Tibial artery (tissue), 4 donors: ENCODE measurements around the gene FDXR.
A peak's percentile ranks its signal among the peaks of the same experiment; 100 is the strongest.

Experiments used
- DNase-seq, 2 donors: peaks; one replicate each; pipeline ENCODE4 v3.0.0-alpha.2; 2019
- H3K27ac ChIP-seq, 2 donors: fragments of 200-600 bp; sonication (generic) in 1 of 2; 1 replicate in 1 of 2; 2 replicates in 1 of 2; pipeline ENCODE4 v1.5.1; 2018 to 2019; ENCODE audit warnings: mild to moderate bottlenecking in 1 of 2
- H3K27me3 ChIP-seq, 2 donors: fragments of 200-600 bp; sonication (generic) in 1 of 2; one replicate each; pipeline versions ENCODE4 v1.5.1 to v1.6.0; 2016 to 2019
- H3K36me3 ChIP-seq, 3 donors: fragments of 200-600 bp; sonication (generic) in 2 of 3; one replicate each; pipeline ENCODE4 v1.5.1; 2016 to 2019; ENCODE audit warnings: mild to moderate bottlenecking in 2 of 3
- H3K4me1 ChIP-seq, 4 donors: fragments of 200-600 bp; sonication (generic) in 2 of 4; 1 replicate in 3 of 4; 2 replicates in 1 of 4; pipeline ENCODE4 v1.5.1; 2016 to 2019
- H3K4me3 ChIP-seq, 2 donors: fragments of 200-600 bp; sonication (generic) in 1 of 2; 1 replicate in 1 of 2; 2 replicates in 1 of 2; pipeline ENCODE4 v1.5.1; 2018 to 2019; ENCODE audit warnings: mild to moderate bottlenecking in 2 of 2
- H3K9me3 ChIP-seq, 3 donors: fragments of 200-600 bp; sonication (generic) in 1 of 3; one replicate each; pipeline ENCODE4 v1.5.1; 2016 to 2019
- intact Hi-C: fragments of 100-400 bp; cut with DNase I; formaldehyde crosslinking; loops from one replicate; pipeline ENCODE4 v1.15.0; 2023; ENCODE audit warnings: low total_unique reads
- TF ChIP-seq, protein P1 (sequence below), 2 experiments: fragments of 200-600 bp in 1 of 2; fragments of 450-650 bp in 1 of 2; IDR thresholded peaks; one replicate each; pipeline ENCODE4 v1.5.1; 2017 to 2019; ENCODE audit warnings: antibody characterized with exemption in 2 of 2, mild to moderate bottlenecking in 1 of 2, moderate library complexity in 1 of 2

Gene FDXR

DNA sequence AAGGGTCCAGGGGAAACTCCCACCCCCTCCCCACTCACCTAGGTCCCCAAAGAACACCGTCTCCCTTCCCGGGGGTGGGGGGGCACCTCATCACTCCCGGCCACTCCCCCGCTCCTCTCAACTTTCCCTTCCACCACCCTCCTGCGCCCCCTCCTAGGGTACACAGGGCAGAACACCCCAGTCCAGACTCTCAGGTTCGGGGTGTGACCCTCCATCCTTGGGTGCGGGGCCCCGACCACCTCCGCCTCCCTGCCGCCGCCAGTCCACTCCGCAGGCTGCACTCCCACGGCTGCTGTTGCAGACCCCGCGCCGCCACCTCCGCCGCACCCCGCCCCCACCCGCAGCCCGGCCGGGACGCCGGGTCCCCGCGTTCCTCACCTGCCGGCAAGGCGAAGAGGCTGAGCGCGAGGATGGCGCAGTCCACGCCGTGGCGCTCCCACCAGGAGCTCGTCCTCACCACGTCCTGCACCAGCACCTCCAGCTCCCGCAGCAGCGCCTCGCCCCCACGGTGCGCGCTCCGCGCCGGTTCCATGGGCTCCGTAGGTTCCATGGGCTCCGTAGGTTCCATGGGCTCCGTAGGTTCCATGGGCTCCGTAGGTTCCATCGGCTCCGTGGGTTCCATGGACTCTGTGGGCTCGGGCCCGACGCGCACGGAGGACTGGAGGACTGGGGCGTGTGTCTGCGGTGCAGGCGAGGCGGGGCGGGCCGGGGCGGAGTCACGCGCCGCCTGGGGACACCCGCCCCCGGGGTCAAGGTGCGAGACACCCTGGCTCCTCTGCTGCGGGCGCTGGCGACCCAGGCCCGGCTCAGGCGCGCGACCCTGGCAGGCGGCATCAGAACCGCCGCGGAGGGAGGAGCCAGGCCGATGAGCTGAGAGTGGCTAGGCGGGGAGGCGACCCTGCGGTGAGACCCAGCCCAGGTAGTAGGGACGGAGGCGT lies 20.4 kb upstream of the FDXR start, which contains the start of gene FADS6:
TSS of gene FADS6 (minus strand) at position 660 of the 938 bp plus-strand sequence. CDS start at position 622, 38 bp downstream.
- TF ChIP-seq, protein P1, sequence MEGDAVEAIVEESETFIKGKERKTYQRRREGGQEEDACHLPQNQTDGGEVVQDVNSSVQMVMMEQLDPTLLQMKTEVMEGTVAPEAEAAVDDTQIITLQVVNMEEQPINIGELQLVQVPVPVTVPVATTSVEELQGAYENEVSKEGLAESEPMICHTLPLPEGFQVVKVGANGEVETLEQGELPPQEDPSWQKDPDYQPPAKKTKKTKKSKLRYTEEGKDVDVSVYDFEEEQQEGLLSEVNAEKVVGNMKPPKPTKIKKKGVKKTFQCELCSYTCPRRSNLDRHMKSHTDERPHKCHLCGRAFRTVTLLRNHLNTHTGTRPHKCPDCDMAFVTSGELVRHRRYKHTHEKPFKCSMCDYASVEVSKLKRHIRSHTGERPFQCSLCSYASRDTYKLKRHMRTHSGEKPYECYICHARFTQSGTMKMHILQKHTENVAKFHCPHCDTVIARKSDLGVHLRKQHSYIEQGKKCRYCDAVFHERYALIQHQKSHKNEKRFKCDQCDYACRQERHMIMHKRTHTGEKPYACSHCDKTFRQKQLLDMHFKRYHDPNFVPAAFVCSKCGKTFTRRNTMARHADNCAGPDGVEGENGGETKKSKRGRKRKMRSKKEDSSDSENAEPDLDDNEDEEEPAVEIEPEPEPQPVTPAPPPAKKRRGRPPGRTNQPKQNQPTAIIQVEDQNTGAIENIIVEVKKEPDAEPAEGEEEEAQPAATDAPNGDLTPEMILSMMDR (IDR thresholded peaks at IDR 0.05): no peak
- peaks cover 0 to 13% (median 10%) of the 10 kb centered on the region in 4 donors for H3K4me1 ChIP-seq
- H3K27me3 ChIP-seq: peaks cover 0 to 78% of the 10 kb centered on the region in 2 donors
- intact Hi-C loops: no loop called here
- H3K4me3 ChIP-seq: peak within 1 kb of the TSS; percentile 17 to 40
- H3K36me3 ChIP-seq: no peaks in the 10 kb centered on the region
- H3K27ac ChIP-seq: no peak within 1 kb of the TSS
- no peaks in the 10 kb centered on the region for H3K9me3 ChIP-seq
- no peak for DNase-seq

DNA sequence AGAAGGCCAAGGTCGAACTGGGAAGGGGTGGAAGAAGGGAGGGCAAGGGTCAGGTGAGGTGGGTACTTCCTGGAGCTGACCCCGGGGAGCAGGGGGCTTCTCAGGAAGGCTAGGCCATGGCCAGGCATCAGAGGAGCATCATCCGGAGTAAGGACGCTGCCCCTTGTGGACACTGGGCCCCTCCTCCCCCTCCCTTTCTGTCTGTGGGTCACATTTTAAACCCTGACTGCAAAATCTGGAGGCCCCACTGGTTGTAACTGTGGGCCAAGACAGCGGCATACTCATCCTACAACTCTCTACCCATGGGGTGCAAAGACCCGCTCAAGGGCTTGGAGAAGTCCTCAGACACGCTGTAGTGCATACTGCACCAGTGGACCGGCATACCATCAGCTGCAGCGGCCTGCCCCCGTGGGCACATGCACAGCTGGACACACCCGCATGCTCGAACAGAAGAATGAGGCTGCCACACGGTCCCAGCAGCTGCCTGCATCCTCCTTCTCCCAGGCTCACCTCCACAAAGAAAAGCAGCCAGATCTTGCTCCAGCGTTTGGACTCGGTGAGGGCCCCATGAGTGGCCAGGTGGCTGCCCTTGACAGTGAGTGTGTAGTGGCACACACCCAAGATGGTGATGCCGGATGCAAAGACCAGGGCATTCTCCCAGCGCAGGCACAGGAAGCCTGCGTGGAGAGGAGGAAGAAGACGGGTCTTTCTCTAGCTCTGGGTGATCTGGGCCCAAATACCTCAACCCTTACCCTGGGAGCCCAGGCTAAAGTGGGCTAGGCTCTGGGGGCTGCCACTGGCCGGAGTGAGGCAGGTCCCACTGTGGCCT lies 19.4 kb upstream of the FDXR start:
- TF ChIP-seq, protein P1 (IDR thresholded peaks at IDR 0.05): no peak
- Histone ChIP-seq H3K36me3 (no peaks in the 10 kb centered on the region), H3K27me3 (peaks cover 0 to 80% of the 10 kb centered on the region in 2 donors), H3K9me3 (no peaks in the 10 kb centered on the region), H3K4me3 (no peak overlapping the region), H3K4me1 (peaks cover 0 to 13% (median 10%) of the 10 kb centered on the region in 4 donors), H3K27ac (no peak overlapping the region)
- DNase-seq: no peak
- intact Hi-C loops: no loop called here

DNA sequence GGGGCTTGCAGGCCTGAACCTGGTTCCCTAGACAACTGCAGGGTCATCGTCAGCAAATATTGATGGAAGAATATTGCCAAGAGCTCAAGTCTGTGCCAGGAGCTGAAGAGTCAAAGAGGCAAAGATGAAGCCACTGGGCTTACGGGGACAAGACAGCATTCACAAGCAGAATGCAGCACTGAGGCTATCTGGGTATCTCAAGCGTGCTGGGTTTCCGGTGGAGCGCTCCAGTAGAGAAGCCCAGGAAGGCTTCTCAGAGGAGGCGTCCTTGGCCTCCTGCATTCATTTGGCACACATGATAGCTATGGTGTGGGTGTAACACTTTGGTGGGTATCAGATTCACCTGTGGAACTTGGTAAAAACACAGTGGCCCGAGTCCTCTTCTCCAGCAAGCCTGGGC lies 17.8 kb upstream of the FDXR start:
- DNase-seq: no peak
- Histone ChIP-seq H3K9me3 (no peaks in the 10 kb centered on the region), H3K27ac (no peak overlapping the region), H3K36me3 (no peaks in the 10 kb centered on the region), H3K4me3 (no peak overlapping the region), H3K27me3 (peaks cover 0 to 70% of the 10 kb centered on the region in 2 donors), H3K4me1 (peaks cover 0 to 13% (median 10%) of the 10 kb centered on the region in 4 donors)
- intact Hi-C loops: no loop called here
- TF ChIP-seq, protein P1 (IDR thresholded peaks at IDR 0.05): no peak

DNA sequence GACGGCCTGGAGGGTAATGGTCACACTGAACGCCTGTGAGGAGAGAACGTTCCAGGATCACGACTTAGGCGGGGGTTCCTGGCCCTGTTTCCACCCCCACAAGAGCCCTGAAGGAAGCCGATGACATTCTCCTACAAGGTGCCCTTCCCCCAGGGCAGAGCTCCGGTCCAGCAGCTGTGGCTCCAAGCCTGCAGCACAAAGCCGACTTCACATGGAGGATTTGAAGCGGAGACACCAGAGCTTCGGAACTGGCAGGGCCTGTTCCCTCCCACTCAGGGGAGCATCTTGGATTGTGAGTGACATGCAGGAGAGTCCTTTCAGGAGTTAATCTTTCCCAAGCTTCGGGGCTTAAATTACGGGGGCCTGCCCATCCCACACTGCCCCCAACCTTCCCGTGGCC lies 15.7 kb upstream of the FDXR start:
- TF ChIP-seq, protein P1 (IDR thresholded peaks at IDR 0.05): no peak
- no peak for DNase-seq
- intact Hi-C loops: no loop called here
- H3K9me3 ChIP-seq: no peaks in the 10 kb centered on the region
- peaks cover 0 to 8% (median 6%) of the 10 kb centered on the region in 4 donors for H3K4me1 ChIP-seq
- no peaks in the 10 kb centered on the region for H3K36me3 ChIP-seq
- H3K4me3 ChIP-seq: no peak overlapping the region
- H3K27me3 ChIP-seq: peaks cover 0 to 64% of the 10 kb centered on the region in 2 donors
- H3K27ac ChIP-seq: no peak overlapping the region

DNA sequence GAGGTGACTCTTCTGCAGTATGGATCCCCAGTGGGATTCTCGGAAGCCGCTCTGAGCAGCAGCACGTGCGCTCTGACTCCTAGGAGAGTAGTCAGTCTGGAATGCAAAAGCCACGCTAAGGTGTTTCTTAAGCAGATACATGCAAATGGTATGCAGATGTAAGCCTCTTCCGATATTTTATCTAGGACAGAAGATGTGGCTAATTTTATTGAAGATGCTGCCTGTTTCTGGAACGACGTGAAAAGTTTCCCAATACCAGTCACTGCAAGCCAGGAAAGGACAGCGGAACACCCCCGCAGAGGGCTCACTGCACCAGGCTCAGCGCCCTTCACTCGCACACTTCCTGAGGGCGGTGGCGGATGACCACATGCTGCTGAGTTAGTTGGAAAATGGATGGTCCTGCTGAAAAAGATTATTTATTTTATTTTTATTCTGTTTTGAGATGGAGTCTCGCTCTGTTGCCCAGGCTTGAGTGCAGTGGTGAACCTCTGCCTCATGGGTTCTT lies 10.5 kb upstream of the FDXR start:
- Histone ChIP-seq H3K9me3 (no peaks in the 10 kb centered on the region), H3K27ac (no peak overlapping the region), H3K4me1 (no peaks in the 10 kb centered on the region), H3K36me3 (no peaks in the 10 kb centered on the region), H3K27me3 (peaks cover 0 to 64% of the 10 kb centered on the region in 2 donors), H3K4me3 (no peak overlapping the region)
- intact Hi-C loops: no loop called here
- TF ChIP-seq, protein P1 (IDR thresholded peaks at IDR 0.05): no peak
- no peak for DNase-seq
